B cell (primary cell): ENCODE measurements around the gene LRP1. TPM values are rescaled to one million over a fixed set of nuclear protein-coding genes. Genes with fewer than 3 reads are reported as not detected.

Experiments used
- ATAC-seq: fragments of 200-7000 bp; cut with Tn5 transposase; one replicate; pipeline ENCODE4 v1.10.0; 2021; ENCODE audit warnings: low read depth, mild to moderate bottlenecking, moderate number of reproducible peaks, moderate library complexity
- CTCF ChIA-PET: fragments of 350-600 bp; sonication (Branson Sonifier 250); formaldehyde crosslinking; loops from one replicate; lab custom pipeline; 2021; ENCODE audit warnings: antibody characterized with exemption, inconsistent platforms; lab: Charles Lee
- POLR2A ChIA-PET: fragments of 350-600 bp; sonication (Branson Sonifier 250); formaldehyde crosslinking; loops from one replicate; lab custom pipeline; 2021; ENCODE audit warnings: antibody characterized with exemption; lab: Charles Lee
- DNase-seq: peaks from one replicate; pipeline ENCODE4 v3.0.0; 2013
- H2AFZ ChIP-seq: 2 replicates; pipeline ENCODE4 v1.6.1; 2012; ENCODE audit warnings: mild to moderate bottlenecking, low read depth, low read length; ENCODE audit not compliant: insufficient read depth, poor library complexity, severe bottlenecking
- H3K27ac ChIP-seq, 2 donors: 1 replicate in 1 of 2; 2 replicates in 1 of 2; pipeline ENCODE4 v1.5.1; 2012 to 2013; ENCODE audit warnings: low read length in 2 of 2, mild to moderate bottlenecking in 2 of 2, moderate library complexity in 1 of 2
- H3K27me3 ChIP-seq, 4 experiments: fragments of 200-600 bp in 1 of 4; sonication (generic) in 1 of 4; replicated peaks in 1 of 4; 1 replicate in 2 of 4; 2 replicates in 2 of 4; pipeline versions ENCODE4 v1.6.1 to v1.7.0; 2013 to 2016; ENCODE audit warnings: low read length in 3 of 4, mild to moderate bottlenecking in 2 of 4, mixed read lengths in 1 of 4, moderate library complexity in 1 of 4; ENCODE audit not compliant: insufficient read depth in 4 of 4, control insufficient read depth in 3 of 4; ENCODE audit errors: control extremely low read depth in 1 of 4
- H3K36me3 ChIP-seq, 2 experiments: replicated peaks in 1 of 2; 1 replicate in 1 of 2; 2 replicates in 1 of 2; pipeline versions ENCODE4 v1.6.1 to v1.7.1; 2013; ENCODE audit warnings: low read length in 1 of 2; ENCODE audit not compliant: insufficient read depth in 2 of 2, control insufficient read depth in 1 of 2; ENCODE audit errors: control extremely low read depth in 1 of 2, extremely low read depth in 1 of 2
- H3K4me1 ChIP-seq, 2 donors: fragments of 200-600 bp in 1 of 2; sonication (generic) in 1 of 2; 1 replicate in 1 of 2; 2 replicates in 1 of 2; pipeline versions ENCODE4 v1.5.1 to v1.6.1; 2013 to 2017; ENCODE audit warnings: low read length in 2 of 2; ENCODE audit not compliant: control insufficient read depth in 2 of 2, insufficient read depth in 2 of 2
- H3K4me2 ChIP-seq: replicated peaks from 2 replicates; pipeline ENCODE3; 2012; ENCODE audit warnings: mild to moderate bottlenecking, low read depth, low read length; ENCODE audit not compliant: poor library complexity, severe bottlenecking
- H3K4me3 ChIP-seq, 5 experiments: fragments of 200-600 bp in 1 of 5; sonication (generic) in 1 of 5; 1 replicate in 3 of 5; 2 replicates in 2 of 5; pipeline versions ENCODE4 v1.5.1 to v1.7.0; 2011 to 2016; ENCODE audit warnings: low read length in 4 of 5, mild to moderate bottlenecking in 4 of 5, low read depth in 2 of 5, control low read depth in 1 of 5, moderate library complexity in 1 of 5; ENCODE audit not compliant: insufficient read depth in 1 of 5; ENCODE audit errors: control extremely low read depth in 1 of 5, extremely low read depth in 1 of 5
- H3K79me2 ChIP-seq: fragments of 200-600 bp; sonication (generic); one replicate; pipeline ENCODE4 v1.6.0; 2016; ENCODE audit warnings: low read length; ENCODE audit not compliant: control insufficient read depth, insufficient read depth
- H3K9ac ChIP-seq: fragments of 200-600 bp; sonication (generic); 2 replicates; pipeline ENCODE4 v1.6.1; 2017; ENCODE audit warnings: mild to moderate bottlenecking, low read length, moderate library complexity
- H3K9me3 ChIP-seq, 3 donors: one replicate each; pipeline versions ENCODE4 v1.6.1 to v1.7.1; 2013; ENCODE audit warnings: low read length in 2 of 3; ENCODE audit not compliant: control insufficient read depth in 2 of 3, insufficient read depth in 1 of 3; ENCODE audit errors: control extremely low read depth in 1 of 3
- H4K20me1 ChIP-seq: 2 replicates; pipeline ENCODE4 v1.6.0; 2012; ENCODE audit warnings: mild to moderate bottlenecking, low read length; ENCODE audit not compliant: insufficient read depth, control insufficient read depth, poor library complexity, severe bottlenecking
- H3K27ac Mint-ChIP-seq: one replicate; pipeline ENCODE4 v1.8.0; 2021; ENCODE audit warnings: mixed read lengths
- H3K27me3 Mint-ChIP-seq: one replicate; pipeline ENCODE4 v1.8.0; 2021; ENCODE audit warnings: mixed read lengths
- H3K4me1 Mint-ChIP-seq: one replicate; pipeline ENCODE4 v1.8.0; 2021; ENCODE audit warnings: mixed read lengths
- H3K4me3 Mint-ChIP-seq: one replicate; pipeline ENCODE4 v1.8.0; 2021; ENCODE audit warnings: mixed read lengths
- H3K9me3 Mint-ChIP-seq: one replicate; pipeline ENCODE4 v1.8.0; 2022; ENCODE audit warnings: mixed read lengths; ENCODE audit not compliant: insufficient read depth
- CTCF ChIP-seq: fragments of 200-600 bp; IDR thresholded peaks from one replicate; pipeline ENCODE4 v1.8.0; 2022; ENCODE audit warnings: antibody characterized with exemption, mild to moderate bottlenecking
- EZH2 ChIP-seq: IDR thresholded peaks from 2 replicates; pipeline ENCODE4 v1.6.1; 2012; ENCODE audit warnings: borderline replicate concordance, low read depth, mild to moderate bottlenecking, moderate library complexity, low read length; ENCODE audit not compliant: insufficient read depth, poor library complexity, severe bottlenecking
- WGBS: methylation state at CpG from one replicate; pipeline ENCODE4 v1.1.5; 2013; ENCODE audit warnings: missing lambda C conversion rate; ENCODE audit not compliant: insufficient coverage; 5-methylcytosine and 5-hydroxymethylcytosine counted together
- intact Hi-C: fragments of 100-400 bp; cut with micrococcal nuclease; formaldehyde crosslinking; loops from one replicate; pipeline ENCODE4 v1.10.0; 2022
- polyA plus RNA-seq: library from polyadenylated mRNA; depleted of rRNA; stranded (reverse); fragments of >200 nt; gene quantifications from 2 replicates; pipeline ENCODE4 v1.2.3, GENCODE V29; 2012
- total RNA-seq, 2 donors: library from RNA; stranded (reverse); fragments of 120-200 nt in 1 of 2; gene quantifications; 1 replicate in 1 of 2; 2 replicates in 1 of 2; pipeline versions ENCODE4 v1.2.3 to v1.2.4, GENCODE V29; 2013 to 2022

The LRP1 gene
- total and polyA plus RNA-seq, 2 donors (not counting 1 experiment from before 2014, with no cell fraction given): 2.0 to 4.1 TPM

- no peaks in the 10 kb centered on the region for H3K9me3 ChIP-seq
- peaks cover 20% of the 10 kb centered on the region for H3K79me2 ChIP-seq
- peak overlapping the region; percentile 43 for H3K9ac ChIP-seq
- WGBS: 65% methylated on average over 9 of the region's 15 CpGs
- no peaks in the 10 kb centered on the region for H3K9me3 Mint-ChIP-seq
- peaks cover 22 to 35% of the 10 kb centered on the region in 2 donors for H3K4me1 ChIP-seq
- intact Hi-C loops: no loop called here
- H3K27me3 Mint-ChIP-seq: no peaks in the 10 kb centered on the region
- peaks cover 31% of the 10 kb centered on the region for H4K20me1 ChIP-seq
- no peak overlapping the region for H2AFZ ChIP-seq
- peaks cover 64% of the 10 kb centered on the region for H3K4me1 Mint-ChIP-seq
- no peaks in the 10 kb centered on the region for H3K27me3 ChIP-seq
- CTCF ChIA-PET: interaction anchor here (0.7 to 18.5 kb wide), 7 partner anchors 12 to 524 kb away, joined by 3 to 406 read pairs (median 4); partner anchors contain the start of genes NEMP1 and STAT6
- ATAC-seq (no peak), DNase-seq (peak; percentile 29)
- TF ChIP-seq EZH2 (no peak), CTCF (no peak)
- H3K4me3 ChIP-seq: no peak overlapping the region
- H3K27ac Mint-ChIP-seq: peak overlapping the region; percentile 95
- H3K4me3 Mint-ChIP-seq: peak overlapping the region; percentile 50
- POLR2A ChIA-PET: interaction anchor here (0.5 to 3.6 kb wide), 11 partner anchors 10 to 1119 kb away, joined by 3 to 56 read pairs (median 6); partner anchors contain the start of genes NEMP1 and STAT6
- peak overlapping the region; percentile 73 to 82 for H3K27ac ChIP-seq
- H3K4me2 ChIP-seq: peak overlapping the region; percentile 82
- H3K36me3 ChIP-seq: peaks cover 2 to 57% of the 10 kb centered on the region in 2 experiments
Measured at GRCh38 chr12:57094208-57095160, 33.8 kb upstream of the LRP1 start.
